Erythroblast (primary cell): ENCODE measurements around the gene AMH.

Experiments used
- GATA1 ChIP-seq: IDR thresholded peaks from 2 replicates; pipeline ENCODE4 v1.6.1; 2011; ENCODE audit warnings: low read depth, mild to moderate bottlenecking, control low read depth, low read length, moderate library complexity
- POLR2A ChIP-seq: IDR thresholded peaks from 2 replicates; pipeline ENCODE4 v1.6.1; 2011; ENCODE audit warnings: mild to moderate bottlenecking, low read length

DNA sequence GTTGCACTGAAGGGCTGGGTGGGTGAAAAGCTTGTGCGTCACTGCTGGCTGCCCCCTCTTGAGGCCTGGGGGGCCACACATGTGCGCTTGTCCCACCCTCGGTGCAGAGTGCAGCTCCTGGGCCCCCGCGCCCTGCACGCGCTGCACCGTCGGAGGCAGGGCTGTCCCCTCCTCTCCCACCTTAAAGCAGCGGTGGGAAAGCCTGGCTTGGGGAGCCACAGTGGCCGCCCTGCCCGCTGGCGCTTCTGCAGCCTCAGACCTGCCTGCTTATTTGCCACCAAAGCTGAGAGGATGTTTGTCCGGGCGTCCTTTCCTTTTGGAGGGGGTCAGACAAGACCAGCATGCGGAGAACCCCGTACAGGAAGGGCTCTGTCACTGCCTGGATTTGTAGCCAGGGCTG lies 39.7 kb upstream of the AMH start:
- no peak for TF ChIP-seq POLR2A
- TF ChIP-seq GATA1, result no peak
